Measurements from ENCODE around the gene TBC1D14. TPM values are rescaled to one million over a fixed set of nuclear protein-coding genes. Genes with fewer than 3 reads are reported as not detected.

Gene TBC1D14
- total RNA-seq, 6 experiments from 2014 or later = 14.1 to 34.8 (median 30.6) TPM

DNA sequence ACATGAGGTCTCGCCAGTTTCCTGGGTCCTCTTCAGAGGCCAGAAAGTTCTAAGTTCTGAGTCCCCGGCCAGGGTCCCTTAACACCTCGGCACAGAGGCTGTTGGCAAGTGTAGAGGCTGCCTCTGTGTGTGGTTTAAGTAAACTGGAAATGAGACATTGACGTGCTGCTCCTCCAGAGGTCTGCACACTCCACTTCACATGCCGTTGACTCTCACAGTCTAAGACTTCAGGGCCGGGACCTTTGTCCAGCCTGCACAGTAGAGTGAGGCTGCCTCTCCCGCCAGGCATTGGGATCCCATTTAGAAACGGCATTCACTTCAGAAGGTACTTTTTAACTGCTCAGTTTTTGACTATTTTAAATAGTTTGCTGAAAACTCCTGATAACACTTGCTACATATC is 123.0 kb downstream of the TBC1D14 start:
- DNase-seq (no peak), ATAC-seq (no peak)
- Histone ChIP-seq H3K4me1 (peaks cover 0 to 26% (median 12%) of the 10 kb centered on the region in 4 donors), H3K27ac (no peak overlapping the region), H3K36me3 (peaks cover 7 to 23% (median 14%) of the 10 kb centered on the region in 4 donors), H3K27me3 (no peaks in the 10 kb centered on the region), H3K9me3 (no peaks in the 10 kb centered on the region), H3K4me3 (no peak overlapping the region)
- WGBS (ENCODE audit: insufficient coverage, low coverage, low lambda C conversion rate, missing lambda C conversion rate) = 57% methylated on average over 5 of the region's 8 CpGs
- intact Hi-C loops (cut with DNase I) = no loop called here
- TF ChIP-seq POLR2A (IDR thresholded peaks at IDR 0.05) = no peak
- TF ChIP-seq, protein P1, sequence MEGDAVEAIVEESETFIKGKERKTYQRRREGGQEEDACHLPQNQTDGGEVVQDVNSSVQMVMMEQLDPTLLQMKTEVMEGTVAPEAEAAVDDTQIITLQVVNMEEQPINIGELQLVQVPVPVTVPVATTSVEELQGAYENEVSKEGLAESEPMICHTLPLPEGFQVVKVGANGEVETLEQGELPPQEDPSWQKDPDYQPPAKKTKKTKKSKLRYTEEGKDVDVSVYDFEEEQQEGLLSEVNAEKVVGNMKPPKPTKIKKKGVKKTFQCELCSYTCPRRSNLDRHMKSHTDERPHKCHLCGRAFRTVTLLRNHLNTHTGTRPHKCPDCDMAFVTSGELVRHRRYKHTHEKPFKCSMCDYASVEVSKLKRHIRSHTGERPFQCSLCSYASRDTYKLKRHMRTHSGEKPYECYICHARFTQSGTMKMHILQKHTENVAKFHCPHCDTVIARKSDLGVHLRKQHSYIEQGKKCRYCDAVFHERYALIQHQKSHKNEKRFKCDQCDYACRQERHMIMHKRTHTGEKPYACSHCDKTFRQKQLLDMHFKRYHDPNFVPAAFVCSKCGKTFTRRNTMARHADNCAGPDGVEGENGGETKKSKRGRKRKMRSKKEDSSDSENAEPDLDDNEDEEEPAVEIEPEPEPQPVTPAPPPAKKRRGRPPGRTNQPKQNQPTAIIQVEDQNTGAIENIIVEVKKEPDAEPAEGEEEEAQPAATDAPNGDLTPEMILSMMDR (IDR thresholded peaks at IDR 0.05) = no peak

DNA sequence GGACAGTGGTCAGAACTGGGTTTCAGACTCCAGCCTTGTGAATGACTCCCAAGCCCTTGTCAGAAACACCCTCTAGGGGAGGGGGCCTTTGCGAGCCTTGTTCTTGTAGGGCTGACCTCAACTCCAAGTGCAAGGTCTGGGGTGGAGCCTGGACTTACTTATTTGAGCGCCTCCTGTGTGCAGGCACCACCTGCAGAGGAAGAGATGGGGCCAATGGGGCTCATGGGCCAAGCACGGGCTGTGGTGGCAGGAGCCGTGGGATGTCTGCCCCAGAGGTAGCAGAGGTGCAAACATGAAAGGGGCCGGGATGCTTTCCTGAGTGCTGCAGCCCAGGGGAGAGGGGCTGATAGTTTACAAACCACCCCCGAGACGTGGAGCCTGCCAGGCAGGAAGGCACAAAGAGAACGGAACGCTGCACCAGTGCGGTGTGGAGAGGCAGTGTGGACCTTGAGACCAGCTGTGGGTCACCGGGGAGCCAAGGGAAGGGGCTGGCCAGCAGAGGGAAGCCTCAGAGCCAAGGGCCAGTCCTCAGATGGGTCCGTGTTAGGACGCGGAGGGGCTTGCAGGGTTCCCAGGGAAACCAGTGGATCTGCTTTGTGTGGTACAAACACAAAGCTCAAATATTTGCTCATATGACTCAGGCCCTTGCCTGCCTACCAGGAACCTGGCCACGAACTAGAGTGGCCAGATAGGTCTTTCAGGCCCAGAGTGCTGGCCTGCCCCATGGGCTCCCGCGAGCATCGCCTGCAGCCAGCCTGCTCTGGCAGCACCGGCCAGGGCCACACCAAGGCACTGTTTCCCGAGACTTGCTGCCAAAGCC is 124.8 kb downstream of the TBC1D14 start:
- Histone ChIP-seq H3K27ac (peak overlapping the region in 2 of 3 donors; percentile 10 to 58), H3K4me3 (no peak overlapping the region), H3K27me3 (no peaks in the 10 kb centered on the region), H3K36me3 (peaks cover 7 to 23% (median 14%) of the 10 kb centered on the region in 4 donors), H3K9me3 (no peaks in the 10 kb centered on the region), H3K4me1 (peaks cover 0 to 15% (median 7%) of the 10 kb centered on the region in 4 donors)
- WGBS (ENCODE audit: insufficient coverage, low coverage, low lambda C conversion rate, missing lambda C conversion rate) = 33% methylated on average over 14 of the region's 20 CpGs
- TF ChIP-seq POLR2A (IDR thresholded peaks at IDR 0.05) = peak; percentile 36
- TF ChIP-seq, protein P1 (IDR thresholded peaks at IDR 0.05) = peak in 1 of 4 donors; percentile 15
- ATAC-seq (peak; percentile 93 to 96 (median 94)), DNase-seq (peak; percentile 81 to 85 (median 81))
- intact Hi-C loops (cut with DNase I) = no loop called here

DNA sequence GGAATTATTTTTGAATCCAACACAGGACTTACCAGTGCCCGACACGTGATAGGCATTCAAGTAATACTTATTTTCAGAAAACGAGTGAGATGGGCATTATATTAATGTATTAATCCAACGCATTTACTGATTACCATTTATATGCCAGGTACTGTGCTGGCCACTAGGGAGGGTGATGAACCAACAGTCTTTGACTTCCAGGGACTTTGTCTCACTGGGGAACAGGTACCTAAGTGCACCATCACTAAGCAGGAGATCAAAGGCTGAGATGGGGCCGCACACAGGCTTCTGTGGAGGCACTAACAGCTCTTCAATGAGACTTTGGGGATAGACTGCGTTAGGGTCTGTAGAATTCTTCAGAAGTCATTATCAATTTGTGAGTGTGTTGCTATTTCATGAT is 127.8 kb downstream of the TBC1D14 start:
- peak in 2 of 4 donors; percentile 13 to 23 for ATAC-seq
- Histone ChIP-seq H3K36me3 (peaks cover 0 to under 1% (median 0%) of the 10 kb centered on the region in 4 donors), H3K4me3 (no peak overlapping the region), H3K27me3 (no peaks in the 10 kb centered on the region), H3K4me1 (peaks cover 0 to 17% (median 8%) of the 10 kb centered on the region in 4 donors), H3K9me3 (no peaks in the 10 kb centered on the region), H3K27ac (no peak overlapping the region)
- no peak for TF ChIP-seq POLR2A (IDR thresholded peaks at IDR 0.05)
- TF ChIP-seq, protein P1 (IDR thresholded peaks at IDR 0.05) = peak; percentile 18 to 37 (median 31)
- WGBS (ENCODE audit: insufficient coverage, low coverage, low lambda C conversion rate, missing lambda C conversion rate) = 59% methylated on average over 6 of the region's 6 CpGs
- no peak for DNase-seq
- intact Hi-C loops (cut with DNase I) = no loop called here

DNA sequence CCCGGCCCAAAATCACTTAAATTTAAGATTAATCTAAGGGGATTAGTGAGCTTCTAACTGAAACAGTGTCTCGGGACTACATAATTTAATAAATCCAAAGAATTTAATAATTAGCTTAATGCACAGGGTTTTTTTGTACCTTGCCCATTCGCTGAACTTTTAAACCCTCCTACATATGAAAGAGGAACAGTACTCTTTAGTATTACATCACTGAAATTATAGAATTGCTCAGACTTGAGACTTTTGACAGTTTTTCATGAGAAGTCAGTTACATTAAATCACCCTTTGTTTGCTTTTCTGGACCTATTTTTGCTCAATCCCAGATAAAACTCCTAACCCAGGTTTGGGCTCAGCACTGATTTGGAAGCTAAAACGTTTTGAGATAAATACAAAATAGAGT is 131.1 kb downstream of the TBC1D14 start:
- TF ChIP-seq POLR2A (IDR thresholded peaks at IDR 0.05) = no peak
- TF ChIP-seq, protein P1 (IDR thresholded peaks at IDR 0.05) = no peak
- 75% methylated on average over 4 of the region's 4 CpGs for WGBS (ENCODE audit: insufficient coverage, low coverage, low lambda C conversion rate, missing lambda C conversion rate)
- intact Hi-C loops (cut with DNase I) = no loop called here
- no peak overlapping the region for H3K4me3 ChIP-seq
- ATAC-seq (no peak), DNase-seq (no peak)
- no peaks in the 10 kb centered on the region for H3K36me3 ChIP-seq
- no peaks in the 10 kb centered on the region for H3K27me3 ChIP-seq
- H3K9me3 ChIP-seq = no peaks in the 10 kb centered on the region
- peaks cover 0 to 21% (median 10%) of the 10 kb centered on the region in 4 donors for H3K4me1 ChIP-seq
- H3K27ac ChIP-seq = no peak overlapping the region

Data from right lobe of liver (tissue), 6 donors.